GM19043 (cell line): Measurements from ENCODE around the gene PRLR.
"Not testable (repeated sequence)": the region's sequence is repeated elsewhere in the genome, so short reads cannot be mapped to it uniquely, and the experiment has no call there.

Experiments
- ATAC-seq: cut with Tn5 transposase; IDR thresholded peaks from one replicate; pipeline ENCODE4 v1.9.1; 2021; ENCODE audit warnings: low read depth; ENCODE audit not compliant: unreplicated experiment

PRLR gene

GRCh38 chr5:35230038-35230611, at the start of gene PRLR:
TSS of gene PRLR (minus strand) at chr5:35230487. CDS start at chr5:35089620, 140,867 bp downstream.
- peak; percentile 28 for ATAC-seq

DNA sequence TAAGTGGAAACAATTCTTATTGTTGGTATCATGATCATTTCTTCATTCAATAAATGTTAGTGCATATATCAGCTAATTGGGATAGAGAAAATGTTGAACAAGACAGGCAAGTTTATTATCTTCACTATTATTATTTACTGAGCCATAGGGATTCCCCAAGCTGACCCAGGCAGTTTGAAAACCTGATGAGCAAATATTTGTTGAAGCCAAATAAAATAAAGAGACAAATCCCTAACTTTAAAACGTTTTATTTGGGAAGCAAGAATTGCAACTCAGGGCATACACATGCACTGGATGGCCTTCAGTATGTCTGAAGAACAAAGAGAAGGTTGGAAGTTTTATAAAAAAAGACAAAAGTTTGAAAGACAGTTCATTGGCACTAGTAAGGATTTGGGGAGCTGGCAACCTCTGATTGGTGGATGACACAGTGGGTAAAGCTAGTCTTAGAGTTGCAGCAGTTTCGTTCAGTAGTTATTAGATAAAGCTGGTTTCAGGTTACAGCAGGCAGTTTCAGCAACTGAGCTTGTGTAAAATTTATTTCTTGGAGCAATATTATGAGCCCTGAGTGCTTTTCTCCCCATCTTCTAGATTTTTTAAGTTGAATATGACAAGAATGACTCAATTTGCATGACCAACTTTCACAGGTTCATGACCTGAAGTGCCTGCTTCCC, 44.7 kb upstream of the PRLR start:
- no peak for ATAC-seq

DNA sequence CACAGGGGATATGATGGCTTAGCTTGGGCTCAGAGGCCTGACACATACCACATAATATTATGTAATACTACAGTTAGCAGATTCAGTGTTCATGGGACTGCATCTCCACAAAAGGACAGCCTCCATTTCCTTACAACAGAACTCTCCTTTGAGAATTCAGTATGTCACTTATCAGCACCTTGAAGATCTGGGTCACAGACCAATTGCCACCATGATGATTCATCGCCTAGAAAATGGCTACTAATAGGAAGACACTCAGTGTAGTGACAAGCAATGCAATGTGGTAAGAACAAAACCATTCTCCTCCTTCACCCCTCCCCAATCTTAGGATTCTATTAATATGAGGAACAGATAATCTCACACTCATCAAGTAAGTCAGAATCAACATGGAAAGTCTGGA, 38.7 kb upstream of the PRLR start:
- no peak for ATAC-seq

- ATAC-seq = no peak
Observed at GRCh38 chr5:35266276-35266675, 36.0 kb upstream of the PRLR start.

DNA sequence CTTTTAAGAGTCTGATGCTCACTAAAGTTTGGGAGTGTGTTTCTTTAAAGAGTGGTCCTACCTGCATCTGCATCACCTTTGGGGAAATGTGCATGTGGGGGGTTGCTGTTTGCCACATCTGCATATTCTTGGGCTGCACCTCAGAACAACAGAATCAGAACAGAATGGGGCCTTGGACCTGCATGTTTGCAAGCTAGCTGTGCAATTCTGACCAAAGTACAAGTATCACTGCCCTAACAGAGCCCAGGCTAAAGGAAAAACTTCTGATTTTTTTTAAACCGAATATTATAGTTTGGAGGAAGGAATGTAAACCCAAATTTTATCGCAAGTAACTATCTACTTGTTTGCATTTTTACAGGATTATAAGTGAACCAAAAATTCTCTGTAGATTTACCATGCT, 34.2 kb upstream of the PRLR start:
- no peak for ATAC-seq

GRCh38 chr5:35263266-35263877, 33.1 kb upstream of the PRLR start:
- ATAC-seq = no peak

GRCh38 chr5:35253582-35253981, 23.3 kb upstream of the PRLR start:
- no peak for ATAC-seq

DNA sequence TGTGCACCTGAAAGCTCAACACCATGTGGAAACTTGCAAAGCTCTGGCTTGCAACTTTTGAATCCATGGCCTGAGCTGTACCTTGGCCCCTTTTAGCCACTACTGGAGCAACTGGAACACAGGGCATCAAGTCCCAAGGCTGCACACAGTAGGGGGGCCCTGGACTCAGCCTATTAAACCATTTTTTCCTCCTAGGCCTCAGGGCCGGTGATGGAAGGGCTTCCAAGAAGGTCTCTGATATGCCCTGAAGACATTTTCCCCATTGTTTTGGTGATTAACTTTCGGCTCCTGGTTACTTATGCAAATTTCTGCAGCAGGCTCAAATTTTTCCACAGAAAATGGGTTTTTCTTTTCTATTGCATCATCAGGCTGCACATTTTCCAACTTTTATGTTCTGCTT, 22.7 kb upstream of the PRLR start:
- no peak for ATAC-seq

GRCh38 chr5:35248843-35249780, 18.8 kb upstream of the PRLR start:
- no peak for ATAC-seq

GRCh38 chr5:35247648-35248034, 17.4 kb upstream of the PRLR start:
- ATAC-seq = no peak

GRCh38 chr5:35246900-35247647, 16.8 kb upstream of the PRLR start:
- ATAC-seq = no peak

DNA sequence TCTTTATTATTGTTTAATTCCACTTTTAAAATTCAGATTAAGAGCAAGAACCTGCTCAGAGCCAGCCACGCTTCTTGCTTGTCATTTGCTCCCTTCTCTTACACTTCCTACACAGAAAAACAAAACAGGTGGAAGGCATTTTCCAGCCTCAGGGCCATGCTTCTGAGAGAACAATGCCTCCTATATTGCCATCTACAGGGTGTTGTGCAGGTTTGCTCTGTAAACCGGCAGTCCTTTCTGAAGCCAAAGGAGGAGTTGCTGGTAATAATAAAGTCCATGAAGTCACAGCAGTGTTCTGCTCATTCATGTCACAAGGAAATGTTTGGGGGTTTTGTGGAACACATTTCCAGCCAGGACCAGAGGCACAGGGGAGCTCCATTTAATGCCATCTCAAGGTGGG, 16.1 kb upstream of the PRLR start:
- no peak for ATAC-seq

DNA sequence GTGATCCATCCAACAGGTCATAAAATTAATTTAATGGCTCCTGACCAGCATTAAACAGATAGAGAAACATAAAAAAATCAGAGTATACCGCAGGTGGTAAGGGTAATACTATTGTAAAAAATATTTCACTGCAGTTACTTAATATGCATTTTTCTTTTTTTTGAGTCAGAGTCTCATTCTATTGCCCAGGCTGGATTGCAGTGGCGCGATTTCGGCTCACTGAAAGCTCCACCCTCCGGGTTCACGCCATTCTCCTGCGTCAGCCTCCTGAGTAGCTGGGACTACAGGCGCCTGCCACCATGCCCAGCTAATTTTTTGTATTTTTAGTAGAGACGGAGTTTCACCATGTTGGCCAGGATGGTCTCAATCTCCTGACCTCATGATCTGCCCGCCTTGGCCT, 15.1 kb upstream of the PRLR start:
- ATAC-seq = not testable (repeated sequence)

- ATAC-seq = no peak
Observed at GRCh38 chr5:35244171-35244570, 13.9 kb upstream of the PRLR start.

- ATAC-seq = no peak
Observed at GRCh38 chr5:35242702-35243258, 12.5 kb upstream of the PRLR start.

- ATAC-seq = no peak
Observed at GRCh38 chr5:35240892-35241291, 10.6 kb upstream of the PRLR start.

- ATAC-seq = no peak
Observed at GRCh38 chr5:35239911-35240610, 9.8 kb upstream of the PRLR start.

GRCh38 chr5:35239476-35239875, 9.2 kb upstream of the PRLR start:
- ATAC-seq = no peak

DNA sequence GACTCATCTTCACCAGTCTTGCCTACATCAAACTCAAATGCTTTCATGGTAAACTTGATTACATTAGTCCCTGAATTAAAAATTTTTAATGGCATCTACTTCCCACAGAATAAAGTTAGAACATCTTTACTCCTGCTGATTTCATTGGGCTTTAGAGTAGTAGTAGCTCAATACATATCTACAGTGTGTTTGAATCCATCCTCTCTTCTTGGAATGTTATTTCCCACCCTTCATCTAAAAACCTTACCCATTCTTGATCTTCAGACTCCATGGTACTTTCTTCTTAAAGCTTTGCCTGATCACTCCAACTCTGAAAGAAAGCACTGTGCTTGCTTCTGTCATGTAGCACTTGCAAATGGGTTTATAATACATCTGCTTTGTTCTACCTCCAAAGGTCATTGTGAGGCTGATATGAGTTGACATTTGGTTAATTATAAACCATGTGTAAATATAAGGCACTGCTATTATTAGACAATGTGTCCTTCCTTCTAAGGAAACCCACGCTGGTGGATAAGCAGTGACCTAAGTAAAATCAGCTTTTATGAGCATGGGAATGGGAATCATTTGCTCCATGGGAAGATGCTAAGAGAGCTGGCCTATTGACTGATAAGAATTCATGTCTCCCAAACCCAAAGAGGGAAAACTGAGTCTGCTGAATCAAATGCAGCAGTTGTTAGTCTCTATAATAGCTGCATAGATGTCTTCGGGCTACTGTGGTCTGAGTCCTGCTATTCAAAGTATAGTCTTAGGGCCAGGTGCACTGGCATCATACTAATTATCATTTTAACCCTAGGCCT, 7.5 kb upstream of the PRLR start:
- ATAC-seq = peak; percentile 85
